Activated effector memory CD4-positive, alpha-beta T cell treated with anti-CD3 and anti-CD28 coated beads, Interleukin-2, amount 50 U/mL, for 16 hours (primary cell): Measurements from ENCODE around the gene TEAD2.
"Not testable (repeated sequence)": the region's sequence is repeated elsewhere in the genome, so short reads cannot be mapped to it uniquely, and the experiment has no call there.

Source experiments
- DNase-seq: peaks from one replicate; pipeline ENCODE4 v3.0.0-alpha.2; 2020

The TEAD2 gene

DNA sequence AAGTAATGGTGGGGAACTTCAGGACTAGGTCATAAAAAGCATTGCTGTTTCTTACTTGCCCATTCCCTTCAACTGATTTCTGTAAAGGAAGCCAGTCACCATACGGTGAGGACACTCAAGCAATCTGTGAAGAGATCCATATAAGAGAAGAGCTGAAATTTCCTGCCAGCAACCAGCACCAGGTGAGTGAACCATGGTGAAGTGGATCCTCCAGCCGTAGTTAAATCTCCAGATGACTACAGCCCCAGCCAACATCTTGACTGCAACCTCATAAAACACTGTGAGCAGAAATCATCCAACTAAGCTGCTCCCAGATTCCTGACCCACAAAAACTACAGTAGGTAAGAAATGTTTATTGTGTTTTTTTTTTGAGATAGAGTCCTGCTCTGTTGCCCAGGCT lies 33.5 kb downstream of the TEAD2 start:
- DNase-seq: no peak

DNA sequence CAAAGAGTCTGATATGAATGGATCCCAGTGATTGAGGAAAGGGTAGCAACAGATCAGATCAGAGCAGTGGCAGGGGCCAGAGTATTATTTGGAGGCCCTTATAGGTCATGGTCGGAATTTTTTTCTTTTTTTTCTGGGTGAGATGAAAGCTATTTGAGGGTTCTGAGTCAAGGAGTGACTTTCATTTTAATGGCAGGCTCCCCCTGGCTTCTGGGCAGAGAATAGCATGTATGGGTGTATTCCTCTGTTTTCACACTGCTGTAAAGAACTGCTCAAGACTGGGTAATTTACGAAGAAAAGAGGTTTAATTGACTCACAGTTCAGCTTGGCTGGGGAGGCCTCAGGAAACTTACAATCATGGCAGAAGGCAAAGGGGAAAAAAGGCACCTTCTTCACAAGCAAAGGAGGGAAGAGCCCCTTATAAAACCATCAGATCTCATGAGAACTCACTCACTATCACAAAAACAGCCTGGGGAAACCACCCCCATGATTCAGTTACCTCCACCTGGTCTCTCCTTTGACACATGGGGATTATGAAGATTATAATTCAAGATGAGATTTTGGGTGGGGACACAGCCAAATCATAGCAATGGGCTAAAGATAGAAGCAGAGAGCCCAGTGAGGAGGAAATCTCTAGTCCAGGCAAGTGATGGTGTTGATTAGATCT lies 34.2 kb downstream of the TEAD2 start:
- DNase-seq: peak; percentile 78

DNA sequence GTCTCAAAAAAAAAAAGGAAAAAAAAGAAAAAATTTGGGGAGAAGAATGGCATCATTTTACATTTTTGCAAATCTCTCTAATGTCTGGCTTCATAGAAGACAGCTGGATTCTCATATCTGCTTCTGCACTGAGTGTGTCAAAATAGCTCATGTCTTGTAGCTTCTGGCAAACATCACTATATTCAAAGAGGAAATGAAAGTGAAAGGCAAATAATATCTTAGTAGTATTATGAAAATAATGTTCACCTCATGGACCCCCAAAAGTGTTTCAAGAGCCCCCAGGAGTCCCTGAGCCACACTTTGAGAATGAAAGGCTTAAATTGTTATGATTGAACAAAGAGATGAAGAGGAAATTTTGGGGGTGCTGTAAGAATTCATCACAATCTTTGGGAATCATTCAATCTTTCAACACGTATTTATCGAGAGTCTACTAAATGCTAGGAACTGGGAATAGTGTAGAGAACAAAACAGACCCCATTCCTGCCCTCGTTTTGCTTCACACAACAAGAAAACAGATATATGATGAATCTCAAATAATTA lies 36.0 kb downstream of the TEAD2 start:
- DNase-seq: no peak

DNA sequence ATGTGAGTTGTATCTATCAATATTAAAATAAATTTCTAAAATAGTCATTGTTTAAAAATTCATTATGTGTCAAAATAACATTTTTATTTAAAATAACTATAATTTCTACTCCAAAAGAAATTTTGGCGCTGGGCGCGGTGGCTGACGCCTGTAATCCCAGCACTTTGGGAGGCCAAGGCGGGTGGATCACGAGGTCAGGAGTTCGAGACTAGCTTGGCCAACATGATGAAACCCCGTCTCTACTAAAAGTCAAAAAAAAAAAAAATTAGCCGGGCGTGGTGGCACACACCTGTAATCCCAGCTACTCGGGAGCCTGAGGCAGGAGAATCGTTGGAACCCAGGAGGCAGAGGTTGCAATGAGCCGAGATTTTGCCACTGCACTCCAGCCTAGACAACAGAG lies 36.5 kb downstream of the TEAD2 start:
- not testable (repeated sequence) for DNase-seq

DNA sequence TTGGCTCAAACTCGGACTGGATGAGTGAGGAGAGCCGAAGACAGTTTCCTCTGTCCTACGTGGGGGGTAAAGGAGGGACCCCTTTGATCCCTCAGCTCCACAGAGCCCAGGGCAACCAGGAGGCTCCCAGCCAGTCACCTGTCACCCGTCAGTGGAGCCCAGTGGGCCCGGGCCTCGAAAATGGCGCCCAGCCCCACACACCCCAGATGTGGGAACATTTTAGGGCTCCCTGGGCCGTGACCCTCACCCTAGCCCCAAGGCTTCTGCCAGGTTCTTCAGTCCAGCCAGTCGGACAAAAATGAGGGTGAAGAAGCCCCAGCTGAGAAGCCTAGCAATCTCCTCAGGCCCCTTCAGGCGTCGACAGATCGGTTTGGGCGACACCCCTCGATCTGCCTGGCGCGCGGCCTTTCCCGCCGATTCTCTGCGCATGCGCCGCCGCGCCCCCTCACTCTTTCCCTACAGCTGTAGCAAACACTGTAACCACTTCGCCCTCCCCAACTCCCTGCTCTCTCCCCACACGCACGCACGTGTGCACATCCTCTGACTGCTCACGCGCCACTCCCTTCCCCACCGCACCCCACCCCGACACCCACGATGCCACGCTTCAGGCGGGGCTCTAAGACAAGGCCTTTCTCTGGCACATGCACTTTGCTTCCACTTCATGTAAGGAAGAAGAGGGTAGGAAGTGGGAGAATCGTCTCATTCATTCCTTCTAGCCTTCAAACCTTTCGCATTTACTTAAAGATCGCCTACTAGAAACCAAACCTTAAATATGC lies 37.2 kb downstream of the TEAD2 start, which contains the start of gene SLC6A16:
Gene SLC6A16, minus strand, starts transcription at position 391 of the 776 bp plus-strand sequence. CDS start 13,844 bp downstream, outside the sequence.
- DNase-seq: peak; percentile 54

DNA sequence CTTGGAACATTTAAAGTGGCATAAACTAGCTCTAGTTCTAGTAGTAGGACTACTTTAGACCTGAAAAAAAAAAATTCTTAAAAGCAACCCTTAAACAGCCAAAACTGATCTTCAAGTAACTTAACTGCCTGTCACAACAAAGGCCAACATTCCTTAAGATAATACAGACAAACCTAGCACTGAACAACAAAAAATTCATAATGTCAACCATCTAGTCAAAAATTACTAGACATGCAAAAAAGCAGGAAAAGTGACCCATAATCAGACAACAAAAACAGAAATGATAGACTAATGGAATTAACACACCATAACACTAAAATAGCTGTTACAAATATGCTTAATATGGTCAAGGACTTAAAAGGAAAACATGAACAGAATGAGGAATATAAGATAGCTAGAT lies 43.9 kb downstream of the TEAD2 start:
- DNase-seq: no peak

DNA sequence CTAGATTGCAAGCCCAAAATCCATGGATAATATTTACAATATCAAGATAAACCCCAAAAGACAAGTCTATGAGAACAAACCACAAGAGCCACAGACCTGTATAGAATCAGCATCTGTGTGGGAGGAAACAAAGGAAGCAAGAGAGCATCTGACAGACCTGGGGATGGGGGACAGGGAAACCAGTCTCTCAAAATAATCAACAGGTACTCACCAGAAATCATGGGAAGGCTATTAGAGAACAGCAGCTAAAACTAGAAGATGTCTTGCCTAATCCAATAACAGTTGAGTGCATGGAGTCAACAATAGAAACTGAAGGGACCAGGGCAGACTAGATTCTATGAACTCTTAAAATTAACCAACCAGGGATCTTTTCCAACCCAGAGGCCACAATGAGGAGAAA lies 45.9 kb downstream of the TEAD2 start:
- no peak for DNase-seq

DNA sequence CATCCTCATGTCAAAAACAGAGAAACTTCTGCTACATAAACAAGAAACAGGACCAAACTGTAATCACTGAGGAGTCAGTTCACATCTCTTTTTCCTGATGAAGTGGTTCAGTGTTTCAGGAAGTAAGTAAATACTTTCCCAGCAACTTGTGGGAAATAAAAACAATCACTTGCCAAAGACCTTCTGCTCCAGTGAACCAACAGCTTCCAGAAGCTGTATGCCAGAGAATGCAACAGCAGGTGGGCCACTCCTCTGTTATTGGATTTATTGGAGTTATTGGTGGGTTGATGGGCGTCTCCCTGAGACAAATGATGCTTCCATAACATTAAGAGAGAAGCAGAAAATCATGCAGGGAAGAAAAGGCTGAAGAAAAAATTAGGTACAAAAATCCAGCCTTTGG lies 47.1 kb downstream of the TEAD2 start:
- DNase-seq: no peak

DNA sequence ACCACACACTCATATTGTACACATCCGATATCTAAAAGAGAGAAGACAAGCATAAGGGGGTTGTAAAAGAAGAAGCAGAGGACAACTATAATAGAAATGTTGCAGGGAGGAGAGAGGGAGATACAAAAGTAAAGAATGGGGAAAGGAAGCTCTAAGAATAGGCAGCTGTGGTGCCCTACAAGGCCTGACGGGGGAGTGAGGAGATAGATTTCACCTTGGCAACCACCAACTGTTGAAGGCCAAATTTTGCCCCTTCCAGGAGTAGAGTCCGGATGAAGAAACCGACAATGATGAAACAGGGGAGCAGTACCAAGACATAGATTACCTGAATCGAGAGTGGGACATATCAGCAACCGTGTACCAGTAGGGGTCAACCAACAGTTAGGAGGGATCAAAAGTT lies 53.1 kb downstream of the TEAD2 start:
- DNase-seq: no peak

DNA sequence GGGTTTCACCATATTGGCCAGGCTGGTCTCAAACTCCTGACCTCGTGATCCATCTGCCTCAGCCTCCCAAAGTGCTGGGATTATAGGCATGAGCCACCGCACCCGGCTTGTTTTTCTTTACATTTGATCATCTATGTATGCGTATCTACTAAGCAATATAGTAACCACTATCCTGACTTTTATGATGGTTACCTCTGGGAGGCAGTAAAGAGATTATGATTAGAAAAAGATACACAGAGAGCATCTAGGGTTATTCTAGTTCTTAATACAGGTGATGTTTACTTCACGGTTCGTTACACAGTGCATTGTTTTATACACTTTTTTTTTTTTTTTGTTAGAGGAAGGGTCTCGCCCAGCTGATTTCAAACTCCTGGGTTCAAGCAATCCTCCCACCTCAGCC lies 55.5 kb downstream of the TEAD2 start:
- DNase-seq: not testable (repeated sequence)

DNA sequence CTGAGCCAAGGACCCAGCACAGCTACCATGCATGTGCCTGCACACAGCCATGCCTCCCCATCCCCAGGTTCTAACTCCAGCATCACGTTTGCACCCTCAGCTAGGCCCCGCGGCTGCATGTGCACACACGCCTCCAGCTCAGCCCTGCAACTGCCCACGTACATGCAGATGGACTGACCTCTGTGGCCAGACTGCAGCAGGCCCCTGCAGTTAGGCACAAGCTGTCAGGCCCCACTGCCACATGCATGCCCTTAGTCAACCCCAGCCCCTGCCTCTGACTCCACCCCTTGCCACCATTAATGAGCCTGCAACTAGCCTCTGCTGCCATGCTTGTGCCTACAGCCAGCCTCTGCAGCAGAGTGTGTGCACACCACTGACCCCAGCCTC lies 60.4 kb downstream of the TEAD2 start:
- DNase-seq: no peak

DNA sequence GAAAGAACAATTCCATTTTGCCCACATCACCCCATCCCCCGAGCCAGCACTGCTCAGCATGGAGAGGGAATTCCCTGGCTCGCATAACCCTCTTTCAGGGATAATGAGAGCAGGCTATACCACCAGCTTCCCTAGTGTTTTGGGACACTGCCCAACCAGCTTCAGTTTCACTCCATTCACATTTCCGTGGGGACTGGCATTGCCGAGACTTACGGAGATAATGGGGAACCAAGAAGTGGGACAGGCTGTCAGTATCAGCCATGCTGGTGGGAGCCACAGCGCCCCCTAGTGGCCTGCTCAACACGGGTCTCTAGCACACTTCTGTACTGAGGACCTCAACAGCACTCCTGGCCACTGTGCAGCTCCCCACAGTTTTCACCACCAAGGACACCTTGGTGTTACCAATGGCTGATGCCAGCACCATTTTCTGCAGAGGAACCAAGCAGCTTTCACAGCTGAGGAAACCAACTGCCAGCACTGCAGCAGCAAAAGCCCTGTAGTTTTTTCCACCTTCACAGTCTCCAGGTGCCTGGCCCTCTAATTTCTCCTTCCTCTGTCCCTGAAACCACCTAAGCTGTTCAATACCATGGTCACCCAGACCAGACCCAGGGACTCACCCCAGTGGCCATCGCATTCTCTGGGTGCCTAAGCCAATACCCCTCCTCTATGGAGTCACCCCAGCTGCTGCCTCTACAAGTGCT lies 60.9 kb downstream of the TEAD2 start:
- DNase-seq: peak; percentile 94

DNA sequence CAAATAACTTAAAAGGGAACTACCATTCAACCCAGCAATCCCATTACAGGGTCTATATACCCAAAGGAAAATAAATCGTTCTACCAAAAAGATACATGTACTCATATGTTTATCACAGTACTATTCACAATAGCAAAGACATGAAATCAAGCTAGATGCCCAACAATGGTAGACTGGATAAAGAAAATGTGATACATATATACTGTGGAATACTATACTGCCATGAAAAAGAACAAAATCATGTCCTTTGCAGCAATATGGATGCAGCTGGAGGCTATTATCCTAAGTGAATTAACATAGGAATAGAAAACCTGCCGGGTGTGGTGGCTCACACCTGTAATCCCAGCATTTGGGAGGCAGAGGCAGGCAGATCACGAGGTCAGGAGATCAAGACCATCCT lies 63.6 kb downstream of the TEAD2 start:
- not testable (repeated sequence) for DNase-seq

DNA sequence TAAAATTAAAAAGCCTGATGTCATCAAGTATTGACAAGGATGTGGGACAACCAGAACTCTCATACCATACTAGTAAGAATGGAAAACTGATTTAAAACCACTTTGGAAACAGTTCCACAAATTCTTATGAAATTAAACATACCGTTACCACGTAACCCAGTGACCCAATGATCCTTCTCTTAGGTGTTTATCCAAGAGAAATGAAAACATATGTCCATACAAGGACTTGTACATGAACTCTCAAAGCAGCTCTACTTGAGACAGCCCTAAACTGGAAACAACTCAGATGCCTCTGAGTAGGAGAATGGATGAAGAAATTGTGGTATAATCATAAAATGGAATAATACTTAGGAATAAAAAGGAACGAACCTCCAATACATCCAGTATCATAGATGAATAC lies 64.8 kb downstream of the TEAD2 start:
- no peak for DNase-seq

DNA sequence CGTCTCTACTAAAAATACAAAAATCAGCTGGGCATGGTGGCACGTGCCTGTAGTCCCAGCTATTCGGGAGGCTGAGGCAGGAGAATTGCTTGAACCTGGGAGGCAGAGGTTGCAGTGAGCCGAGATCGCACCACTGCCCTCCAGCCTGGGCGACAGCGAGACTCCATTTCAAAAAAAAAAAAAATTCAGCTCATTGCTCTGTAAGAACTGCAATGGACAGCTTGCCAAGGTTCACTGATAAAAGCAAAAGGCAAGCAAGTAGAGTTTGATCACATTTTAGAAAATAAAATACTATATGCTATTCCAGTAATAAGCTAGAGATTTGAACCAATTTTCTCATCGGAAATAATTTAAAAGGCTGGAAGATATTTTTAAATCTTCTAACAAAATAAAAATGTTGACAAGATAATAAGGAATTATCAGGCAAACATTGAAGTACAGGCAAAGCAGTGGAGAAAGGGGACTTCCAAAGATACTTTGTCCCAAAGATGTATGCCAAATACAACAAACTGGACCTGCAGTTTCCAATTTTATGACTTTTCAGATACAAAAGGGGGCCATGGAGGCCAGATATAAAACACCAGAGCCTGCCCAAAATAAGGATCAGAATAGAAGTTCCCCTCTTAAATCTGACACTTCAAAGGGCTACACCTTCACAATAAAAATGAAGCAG lies 66.9 kb downstream of the TEAD2 start:
- DNase-seq: no peak

DNA sequence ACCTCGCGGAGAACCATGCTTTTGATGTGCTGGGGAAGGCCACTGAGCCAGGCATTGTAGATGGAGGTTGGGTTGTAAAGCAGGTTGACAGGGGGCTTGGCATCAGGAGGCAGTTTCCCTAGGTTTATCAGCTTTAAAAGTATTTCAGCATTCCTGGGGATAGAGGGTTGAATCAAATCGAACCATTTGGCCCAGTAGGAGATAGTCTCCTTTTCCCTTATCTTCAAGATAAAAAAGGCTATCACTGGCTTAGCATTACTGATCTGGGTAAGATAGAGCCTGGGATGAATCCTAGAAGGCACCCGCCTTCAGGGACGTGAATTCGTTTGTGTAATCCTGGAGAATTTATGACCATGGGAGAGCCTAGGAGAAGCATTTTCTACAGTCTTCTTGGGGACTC lies 67.8 kb downstream of the TEAD2 start:
- no peak for DNase-seq
